HEK293T (cell line): ENCODE measurements around the gene LRRN1.

ENCODE experiments used
- CTCF ChIA-PET: fragments of 350-600 bp; formaldehyde crosslinking; extraction: SDS; loops from one replicate; lab custom pipeline; 2021; ENCODE audit warnings: antibody characterized with exemption, inconsistent platforms; lab: Yijun Ruan, JAX
- POLR2A ChIA-PET: fragments of 350-600 bp; formaldehyde crosslinking; extraction: SDS; loops from one replicate; lab custom pipeline; 2020; ENCODE audit warnings: antibody characterized with exemption, inconsistent platforms; lab: Yijun Ruan, JAX
- DNase-seq: peaks from one replicate; pipeline ENCODE4 v3.0.0; 2012; ENCODE audit warnings: mixed read lengths; ENCODE audit errors: extremely low spot score
- ARNT ChIP-seq: fragments of 450-650 bp; IDR thresholded peaks from 2 replicates; pipeline ENCODE4 v1.6.1; 2017; ENCODE audit warnings: mild to moderate bottlenecking
- BHLHE40 ChIP-seq: fragments of 450-650 bp; IDR thresholded peaks from 2 replicates; pipeline ENCODE4 v1.6.1; 2016; ENCODE audit warnings: mild to moderate bottlenecking, moderate library complexity, borderline replicate concordance
- CTBP1 ChIP-seq: fragments of 450-650 bp; IDR thresholded peaks from 2 replicates; pipeline ENCODE4 v1.6.1; 2016; ENCODE audit warnings: borderline replicate concordance
- ELF4 ChIP-seq: fragments of 450-650 bp; IDR thresholded peaks from 2 replicates; pipeline ENCODE4 v1.6.1; 2017; ENCODE audit warnings: antibody characterized with exemption
- FOXA1 ChIP-seq: fragments of 450-650 bp; IDR thresholded peaks from 2 replicates; pipeline ENCODE4 v1.6.1; 2016; ENCODE audit warnings: mild to moderate bottlenecking
- FOXK2 ChIP-seq: fragments of 450-650 bp; IDR thresholded peaks from 2 replicates; pipeline ENCODE4 v1.6.1; 2016; ENCODE audit warnings: mild to moderate bottlenecking
- FOXM1 ChIP-seq: fragments of 450-650 bp; IDR thresholded peaks from 2 replicates; pipeline ENCODE4 v1.6.1; 2017; ENCODE audit warnings: mild to moderate bottlenecking, borderline replicate concordance
- HDGF ChIP-seq: fragments of 450-650 bp; IDR thresholded peaks from 2 replicates; pipeline ENCODE4 v1.6.1; 2017; ENCODE audit warnings: antibody characterized with exemption, borderline replicate concordance
- L3MBTL2 ChIP-seq: fragments of 450-650 bp; conservative IDR thresholded peaks from 2 replicates; pipeline ENCODE4 v1.6.1; 2016; ENCODE audit warnings: mild to moderate bottlenecking
- LEF1 ChIP-seq: fragments of 450-650 bp; IDR thresholded peaks from 2 replicates; pipeline ENCODE4 v1.6.1; 2017; ENCODE audit warnings: mild to moderate bottlenecking, borderline replicate concordance
- NFRKB ChIP-seq: fragments of 450-650 bp; IDR thresholded peaks from 2 replicates; pipeline ENCODE4 v1.6.1; 2016; ENCODE audit warnings: mild to moderate bottlenecking, moderate library complexity
- PKNOX1 ChIP-seq: fragments of 450-650 bp; IDR thresholded peaks from 2 replicates; pipeline ENCODE4 v1.6.1; 2016
- SP1 ChIP-seq: fragments of 450-650 bp; IDR thresholded peaks from 2 replicates; pipeline ENCODE4 v1.6.1; 2017
- SUZ12 ChIP-seq: fragments of 450-650 bp; IDR thresholded peaks from 2 replicates; pipeline ENCODE4 v1.6.1; 2016; ENCODE audit warnings: mild to moderate bottlenecking
- TARDBP ChIP-seq: fragments of 450-650 bp; IDR thresholded peaks from 2 replicates; pipeline ENCODE4 v1.6.1; 2016
- ZNF384 ChIP-seq: fragments of 450-650 bp; IDR thresholded peaks from 2 replicates; pipeline ENCODE4 v1.6.1; 2016

LRRN1 gene

GRCh38 chr3:3799173-3800079 lies at the start of gene LRRN1:
Gene LRRN1, plus strand, starts transcription at chr3:3799431. Its CDS starts 45,211 bp downstream, at chr3:3844642.
- ChIA-PET CTCF (no interaction called here), POLR2A (no interaction called here)
- peak; percentile 13 for DNase-seq
- TF ChIP-seq BHLHE40 (no peak), ZNF384 (no peak), PKNOX1 (no peak), FOXK2 (no peak), ELF4 (no peak), L3MBTL2 (no peak), ARNT (no peak), NFRKB (no peak), CTBP1 (no peak), SP1 (no peak), FOXA1 (no peak), FOXM1 (no peak), TARDBP (no peak), LEF1 (no peak), SUZ12 (no peak), HDGF (no peak)

- POLR2A ChIA-PET = no interaction called here
- TF ChIP-seq ARNT = no peak
- TF ChIP-seq FOXM1 = no peak
- TF ChIP-seq PKNOX1 = no peak
- no peak for TF ChIP-seq FOXA1
- no peak for TF ChIP-seq CTBP1
- TF ChIP-seq BHLHE40 = no peak
- TF ChIP-seq L3MBTL2 = no peak
- no peak for TF ChIP-seq ELF4
- no peak for TF ChIP-seq FOXK2
- TF ChIP-seq ZNF384 = no peak
- no peak for TF ChIP-seq TARDBP
- no peak for DNase-seq
- CTCF ChIA-PET = no interaction called here
Measured at GRCh38 chr3:3753416-3753815, 45.8 kb upstream of the LRRN1 start.

DNA sequence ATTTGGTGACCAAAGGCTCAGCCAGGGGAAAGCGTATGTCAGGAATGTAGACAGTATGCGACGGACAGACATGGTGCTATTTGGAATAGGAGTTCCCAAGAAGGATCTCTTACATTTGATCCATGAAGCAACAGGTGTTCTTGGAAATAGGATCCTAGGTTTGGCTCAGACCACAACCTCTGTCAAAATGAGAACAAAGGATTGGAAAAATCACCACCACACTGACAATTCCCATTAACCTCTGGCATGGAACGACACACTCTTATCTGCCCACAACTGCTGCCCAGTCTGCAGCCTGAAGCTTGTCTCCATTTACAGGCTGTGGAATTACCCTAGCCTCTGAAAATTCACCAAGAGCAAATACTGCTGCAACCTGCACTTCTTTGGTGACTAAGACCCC lies 33.6 kb upstream of the LRRN1 start:
- no peak for DNase-seq
- POLR2A ChIA-PET = no interaction called here
- TF ChIP-seq PKNOX1 (no peak), BHLHE40 (no peak), SUZ12 (no peak), FOXM1 (no peak), ARNT (no peak), LEF1 (no peak), NFRKB (no peak), CTBP1 (no peak), ELF4 (no peak)
- CTCF ChIA-PET = no interaction called here

- DNase-seq = no peak
- TF ChIP-seq FOXK2 = no peak
- TF ChIP-seq BHLHE40 = no peak
- TF ChIP-seq SP1 = no peak
- no peak for TF ChIP-seq ARNT
- TF ChIP-seq HDGF = no peak
- no peak for TF ChIP-seq ELF4
- TF ChIP-seq NFRKB = no peak
- TF ChIP-seq ZNF384 = no peak
- no peak for TF ChIP-seq CTBP1
- no peak for TF ChIP-seq SUZ12
- TF ChIP-seq PKNOX1 = no peak
- no peak for TF ChIP-seq LEF1
- TF ChIP-seq L3MBTL2 = no peak
- TF ChIP-seq FOXM1 = no peak
- no peak for TF ChIP-seq FOXA1
- no peak for TF ChIP-seq TARDBP
- ChIA-PET POLR2A (no interaction called here), CTCF (no interaction called here)
Measured at GRCh38 chr3:3766140-3766539, 33.1 kb upstream of the LRRN1 start.

- CTCF ChIA-PET = no interaction called here
- TF ChIP-seq ELF4 = no peak
- no peak for TF ChIP-seq FOXK2
- TF ChIP-seq NFRKB = no peak
- TF ChIP-seq PKNOX1 = no peak
- TF ChIP-seq SUZ12 = no peak
- no peak for TF ChIP-seq TARDBP
- no peak for TF ChIP-seq BHLHE40
- TF ChIP-seq FOXM1 = no peak
- no peak for TF ChIP-seq ARNT
- no peak for TF ChIP-seq ZNF384
- no peak for TF ChIP-seq HDGF
- no peak for TF ChIP-seq L3MBTL2
- no peak for TF ChIP-seq SP1
- TF ChIP-seq FOXA1 = no peak
- no peak for DNase-seq
- POLR2A ChIA-PET = no interaction called here
Measured at GRCh38 chr3:3771094-3771493, 28.1 kb upstream of the LRRN1 start.
